ENCODE measurements around the gene MMP1. TPM values are rescaled to one million over a fixed set of nuclear protein-coding genes. Genes with fewer than 3 reads are reported as not detected.

MMP1 gene
- polyA plus RNA-seq, 1 of the 3 experiments (the other 2 are of a cell fraction) = 5.9 TPM

DNA sequence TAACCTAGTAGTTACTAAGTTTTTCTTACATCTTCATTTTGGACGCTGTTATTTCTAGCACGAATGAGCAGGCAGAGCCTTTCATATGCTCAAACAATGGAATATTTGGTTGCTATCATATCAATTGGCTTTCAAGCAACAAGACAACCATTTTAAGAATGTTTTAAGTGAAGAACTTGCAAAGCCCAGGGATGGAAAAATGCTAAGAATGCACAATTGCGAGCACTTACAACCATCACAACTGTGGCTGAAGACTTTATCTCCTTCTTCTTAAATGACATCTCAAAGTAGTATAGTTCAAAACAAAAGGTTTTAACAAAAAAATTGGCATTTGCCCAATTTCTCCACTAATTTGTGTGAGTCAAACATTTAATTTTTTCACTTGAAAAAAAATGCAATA, 8.3 kb upstream of the MMP1 start (continued):
- TF ChIP-seq, protein P1, sequence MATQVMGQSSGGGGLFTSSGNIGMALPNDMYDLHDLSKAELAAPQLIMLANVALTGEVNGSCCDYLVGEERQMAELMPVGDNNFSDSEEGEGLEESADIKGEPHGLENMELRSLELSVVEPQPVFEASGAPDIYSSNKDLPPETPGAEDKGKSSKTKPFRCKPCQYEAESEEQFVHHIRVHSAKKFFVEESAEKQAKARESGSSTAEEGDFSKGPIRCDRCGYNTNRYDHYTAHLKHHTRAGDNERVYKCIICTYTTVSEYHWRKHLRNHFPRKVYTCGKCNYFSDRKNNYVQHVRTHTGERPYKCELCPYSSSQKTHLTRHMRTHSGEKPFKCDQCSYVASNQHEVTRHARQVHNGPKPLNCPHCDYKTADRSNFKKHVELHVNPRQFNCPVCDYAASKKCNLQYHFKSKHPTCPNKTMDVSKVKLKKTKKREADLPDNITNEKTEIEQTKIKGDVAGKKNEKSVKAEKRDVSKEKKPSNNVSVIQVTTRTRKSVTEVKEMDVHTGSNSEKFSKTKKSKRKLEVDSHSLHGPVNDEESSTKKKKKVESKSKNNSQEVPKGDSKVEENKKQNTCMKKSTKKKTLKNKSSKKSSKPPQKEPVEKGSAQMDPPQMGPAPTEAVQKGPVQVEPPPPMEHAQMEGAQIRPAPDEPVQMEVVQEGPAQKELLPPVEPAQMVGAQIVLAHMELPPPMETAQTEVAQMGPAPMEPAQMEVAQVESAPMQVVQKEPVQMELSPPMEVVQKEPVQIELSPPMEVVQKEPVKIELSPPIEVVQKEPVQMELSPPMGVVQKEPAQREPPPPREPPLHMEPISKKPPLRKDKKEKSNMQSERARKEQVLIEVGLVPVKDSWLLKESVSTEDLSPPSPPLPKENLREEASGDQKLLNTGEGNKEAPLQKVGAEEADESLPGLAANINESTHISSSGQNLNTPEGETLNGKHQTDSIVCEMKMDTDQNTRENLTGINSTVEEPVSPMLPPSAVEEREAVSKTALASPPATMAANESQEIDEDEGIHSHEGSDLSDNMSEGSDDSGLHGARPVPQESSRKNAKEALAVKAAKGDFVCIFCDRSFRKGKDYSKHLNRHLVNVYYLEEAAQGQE (IDR thresholded peaks at IDR 0.05; ENCODE audit: low read depth, low read length) = no peak
- TF ChIP-seq, protein P2, sequence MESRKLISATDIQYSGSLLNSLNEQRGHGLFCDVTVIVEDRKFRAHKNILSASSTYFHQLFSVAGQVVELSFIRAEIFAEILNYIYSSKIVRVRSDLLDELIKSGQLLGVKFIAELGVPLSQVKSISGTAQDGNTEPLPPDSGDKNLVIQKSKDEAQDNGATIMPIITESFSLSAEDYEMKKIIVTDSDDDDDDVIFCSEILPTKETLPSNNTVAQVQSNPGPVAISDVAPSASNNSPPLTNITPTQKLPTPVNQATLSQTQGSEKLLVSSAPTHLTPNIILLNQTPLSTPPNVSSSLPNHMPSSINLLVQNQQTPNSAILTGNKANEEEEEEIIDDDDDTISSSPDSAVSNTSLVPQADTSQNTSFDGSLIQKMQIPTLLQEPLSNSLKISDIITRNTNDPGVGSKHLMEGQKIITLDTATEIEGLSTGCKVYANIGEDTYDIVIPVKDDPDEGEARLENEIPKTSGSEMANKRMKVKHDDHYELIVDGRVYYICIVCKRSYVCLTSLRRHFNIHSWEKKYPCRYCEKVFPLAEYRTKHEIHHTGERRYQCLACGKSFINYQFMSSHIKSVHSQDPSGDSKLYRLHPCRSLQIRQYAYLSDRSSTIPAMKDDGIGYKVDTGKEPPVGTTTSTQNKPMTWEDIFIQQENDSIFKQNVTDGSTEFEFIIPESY (IDR thresholded peaks at IDR 0.05; ENCODE audit: borderline replicate concordance, low read depth) = no peak
- TF ChIP-seq, protein P3, sequence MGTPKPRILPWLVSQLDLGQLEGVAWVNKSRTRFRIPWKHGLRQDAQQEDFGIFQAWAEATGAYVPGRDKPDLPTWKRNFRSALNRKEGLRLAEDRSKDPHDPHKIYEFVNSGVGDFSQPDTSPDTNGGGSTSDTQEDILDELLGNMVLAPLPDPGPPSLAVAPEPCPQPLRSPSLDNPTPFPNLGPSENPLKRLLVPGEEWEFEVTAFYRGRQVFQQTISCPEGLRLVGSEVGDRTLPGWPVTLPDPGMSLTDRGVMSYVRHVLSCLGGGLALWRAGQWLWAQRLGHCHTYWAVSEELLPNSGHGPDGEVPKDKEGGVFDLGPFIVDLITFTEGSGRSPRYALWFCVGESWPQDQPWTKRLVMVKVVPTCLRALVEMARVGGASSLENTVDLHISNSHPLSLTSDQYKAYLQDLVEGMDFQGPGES (IDR thresholded peaks at IDR 0.05; ENCODE audit: low read depth, low read length) = no peak
- no peak for TF ChIP-seq SMC3 (IDR thresholded peaks at IDR 0.05; ENCODE audit: low read depth, low read length)
- TF ChIP-seq, protein P4, sequence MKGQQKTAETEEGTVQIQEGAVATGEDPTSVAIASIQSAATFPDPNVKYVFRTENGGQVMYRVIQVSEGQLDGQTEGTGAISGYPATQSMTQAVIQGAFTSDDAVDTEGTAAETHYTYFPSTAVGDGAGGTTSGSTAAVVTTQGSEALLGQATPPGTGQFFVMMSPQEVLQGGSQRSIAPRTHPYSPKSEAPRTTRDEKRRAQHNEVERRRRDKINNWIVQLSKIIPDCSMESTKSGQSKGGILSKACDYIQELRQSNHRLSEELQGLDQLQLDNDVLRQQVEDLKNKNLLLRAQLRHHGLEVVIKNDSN (IDR thresholded peaks at IDR 0.05; ENCODE audit: borderline replicate concordance, low read depth) = no peak
- 0 out of 2 replicates have a peak, but pooled peaks have one; percentile 23 for TF ChIP-seq SIN3A (IDR thresholded peaks at IDR 0.05; ENCODE audit: borderline replicate concordance, low read depth, low read length)
- TF ChIP-seq FOSL2 (IDR thresholded peaks at IDR 0.05; ENCODE audit: borderline replicate concordance, low read depth) = no peak
- TF ChIP-seq RXRA (IDR thresholded peaks at IDR 0.05; ENCODE audit: borderline replicate concordance, low read depth) = no peak
- TF ChIP-seq MXI1 (IDR thresholded peaks at IDR 0.05; ENCODE audit: low read depth, low read length) = no peak
- peak; percentile 29; the same call in 1 of the 2 replicates for TF ChIP-seq TCF12 (IDR thresholded peaks at IDR 0.05)
- TF ChIP-seq, protein P5, sequence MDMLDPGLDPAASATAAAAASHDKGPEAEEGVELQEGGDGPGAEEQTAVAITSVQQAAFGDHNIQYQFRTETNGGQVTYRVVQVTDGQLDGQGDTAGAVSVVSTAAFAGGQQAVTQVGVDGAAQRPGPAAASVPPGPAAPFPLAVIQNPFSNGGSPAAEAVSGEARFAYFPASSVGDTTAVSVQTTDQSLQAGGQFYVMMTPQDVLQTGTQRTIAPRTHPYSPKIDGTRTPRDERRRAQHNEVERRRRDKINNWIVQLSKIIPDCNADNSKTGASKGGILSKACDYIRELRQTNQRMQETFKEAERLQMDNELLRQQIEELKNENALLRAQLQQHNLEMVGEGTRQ (IDR thresholded peaks at IDR 0.05; ENCODE audit: borderline replicate concordance, low read depth, low read length) = no peak
- TF ChIP-seq EZH2phosphoT487 (IDR thresholded peaks at IDR 0.05; ENCODE audit: borderline replicate concordance, low read depth) = no peak
- no peak for TF ChIP-seq FOXJ3 (CRISPR knock-in tag; IDR thresholded peaks at IDR 0.05)
- TF ChIP-seq EP300 (IDR thresholded peaks at IDR 0.05; ENCODE audit: borderline replicate concordance in 1 of 2, low read depth in 1 of 2, low read length in 1 of 2) = peak in 1 of 2 experiments; percentile 36; a peak in 1 of 4 replicates
- TF ChIP-seq RCOR1 (IDR thresholded peaks at IDR 0.05; ENCODE audit: low read length) = no peak
- TF ChIP-seq, protein P6, sequence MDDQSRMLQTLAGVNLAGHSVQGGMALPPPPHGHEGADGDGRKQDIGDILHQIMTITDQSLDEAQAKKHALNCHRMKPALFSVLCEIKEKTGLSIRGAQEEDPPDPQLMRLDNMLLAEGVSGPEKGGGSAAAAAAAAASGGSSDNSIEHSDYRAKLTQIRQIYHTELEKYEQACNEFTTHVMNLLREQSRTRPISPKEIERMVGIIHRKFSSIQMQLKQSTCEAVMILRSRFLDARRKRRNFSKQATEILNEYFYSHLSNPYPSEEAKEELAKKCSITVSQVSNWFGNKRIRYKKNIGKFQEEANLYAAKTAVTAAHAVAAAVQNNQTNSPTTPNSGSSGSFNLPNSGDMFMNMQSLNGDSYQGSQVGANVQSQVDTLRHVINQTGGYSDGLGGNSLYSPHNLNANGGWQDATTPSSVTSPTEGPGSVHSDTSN (IDR thresholded peaks at IDR 0.05) = 0 out of 2 replicates have a peak, but pooled peaks have one; percentile 18
- no peak for TF ChIP-seq MEF2A (IDR thresholded peaks at IDR 0.05; ENCODE audit: borderline replicate concordance, low read depth)
- no peak for TF ChIP-seq GABPA (IDR thresholded peaks at IDR 0.05; ENCODE audit: low read depth)
